ENCODE measurements around the gene CDX2.

The CDX2 gene

GRCh38 chr13:27978301-27978968, 9.3 kb upstream of the CDX2 start:
- DNase-seq = no peak

GRCh38 chr13:27977476-27978300, 8.6 kb upstream of the CDX2 start:
- DNase-seq = no peak

- no peak for DNase-seq
Observed at GRCh38 chr13:27976362-27977091, 7.4 kb upstream of the CDX2 start.

GRCh38 chr13:27975564-27976361, 6.6 kb upstream of the CDX2 start:
- no peak for DNase-seq

- DNase-seq = no peak
Observed at GRCh38 chr13:27973961-27974662, 5.0 kb upstream of the CDX2 start.

- no peak for DNase-seq
Observed at GRCh38 chr13:27973291-27973690, 4.2 kb upstream of the CDX2 start.

- no peak for DNase-seq
Observed at GRCh38 chr13:27972478-27972820, 3.3 kb upstream of the CDX2 start.

GRCh38 chr13:27971776-27972477, 2.8 kb upstream of the CDX2 start:
- DNase-seq = no peak

- DNase-seq = no peak
Observed at GRCh38 chr13:27971236-27971645, 2.1 kb upstream of the CDX2 start.

GRCh38 chr13:27970382-27971235, 1.5 kb upstream of the CDX2 start:
- DNase-seq = no peak

GRCh38 chr13:27969866-27970229, 733 bp upstream of the CDX2 start:
- no peak for DNase-seq

GRCh38 chr13:27968316-27969081, 616 bp downstream of the CDX2 start:
- no peak for DNase-seq

GRCh38 chr13:27967736-27968315, 1.3 kb downstream of the CDX2 start:
- no peak for DNase-seq

- no peak for DNase-seq
Observed at GRCh38 chr13:27967203-27967735, 1.8 kb downstream of the CDX2 start.

- DNase-seq = no peak
Observed at GRCh38 chr13:27966641-27967202, 2.4 kb downstream of the CDX2 start.

- no peak for DNase-seq
Observed at GRCh38 chr13:27965740-27966640, 3.1 kb downstream of the CDX2 start.

- no peak for DNase-seq
Observed at GRCh38 chr13:27965343-27965739, 3.8 kb downstream of the CDX2 start.
